RWPE2 (cell line): ENCODE results near the gene CLMP.

Experiments used
- ATAC-seq: fragments of 200-7000 bp; cut with Tn5 transposase; 3 replicates; pipeline ENCODE4 v1.9.1; 2021; ENCODE audit warnings: low read depth
- DNase-seq: peaks from one replicate; pipeline ENCODE4 v3.0.0-alpha.2; 2020; ENCODE audit warnings: low spot score
- H3K27ac ChIP-seq: fragments of 450-650 bp; 2 replicates; pipeline ENCODE4 v1.5.1; 2017; ENCODE audit warnings: mild to moderate bottlenecking; ENCODE audit not compliant: poor library complexity, severe bottlenecking
- H3K27me3 ChIP-seq: fragments of 250-450 bp; sonication (Bioruptor Pico); 2 replicates; pipeline ENCODE4 v1.5.1; 2021; ENCODE audit warnings: mild to moderate bottlenecking, moderate library complexity; ENCODE audit not compliant: insufficient read depth, poor library complexity, severe bottlenecking
- H3K36me3 ChIP-seq: fragments of 250-450 bp; sonication (Bioruptor Pico); 2 replicates; pipeline ENCODE4 v1.5.1; 2020; ENCODE audit warnings: low read depth, mild to moderate bottlenecking, moderate library complexity
- H3K4me1 ChIP-seq: fragments of 250-450 bp; sonication (Bioruptor Pico); 2 replicates; pipeline ENCODE4 v1.5.1; 2021; ENCODE audit warnings: mild to moderate bottlenecking, moderate library complexity; ENCODE audit not compliant: insufficient read depth, poor library complexity, severe bottlenecking
- H3K4me3 ChIP-seq: fragments of 250-450 bp; sonication (Bioruptor Pico); 2 replicates; pipeline ENCODE4 v1.5.1; 2021; ENCODE audit warnings: mild to moderate bottlenecking, moderate library complexity; ENCODE audit not compliant: severe bottlenecking
- H3K9me3 ChIP-seq: fragments of 250-450 bp; sonication (Bioruptor Pico); 2 replicates; pipeline ENCODE4 v1.5.1; 2021; ENCODE audit warnings: mild to moderate bottlenecking, moderate library complexity; ENCODE audit not compliant: severe bottlenecking
- TF ChIP-seq, protein P1 (sequence below): fragments of 450-650 bp; IDR thresholded peaks from one replicate; pipeline ENCODE4 v1.5.1; 2017; ENCODE audit warnings: mild to moderate bottlenecking, moderate library complexity; ENCODE audit not compliant: poor library complexity, severe bottlenecking

The CLMP gene

DNA sequence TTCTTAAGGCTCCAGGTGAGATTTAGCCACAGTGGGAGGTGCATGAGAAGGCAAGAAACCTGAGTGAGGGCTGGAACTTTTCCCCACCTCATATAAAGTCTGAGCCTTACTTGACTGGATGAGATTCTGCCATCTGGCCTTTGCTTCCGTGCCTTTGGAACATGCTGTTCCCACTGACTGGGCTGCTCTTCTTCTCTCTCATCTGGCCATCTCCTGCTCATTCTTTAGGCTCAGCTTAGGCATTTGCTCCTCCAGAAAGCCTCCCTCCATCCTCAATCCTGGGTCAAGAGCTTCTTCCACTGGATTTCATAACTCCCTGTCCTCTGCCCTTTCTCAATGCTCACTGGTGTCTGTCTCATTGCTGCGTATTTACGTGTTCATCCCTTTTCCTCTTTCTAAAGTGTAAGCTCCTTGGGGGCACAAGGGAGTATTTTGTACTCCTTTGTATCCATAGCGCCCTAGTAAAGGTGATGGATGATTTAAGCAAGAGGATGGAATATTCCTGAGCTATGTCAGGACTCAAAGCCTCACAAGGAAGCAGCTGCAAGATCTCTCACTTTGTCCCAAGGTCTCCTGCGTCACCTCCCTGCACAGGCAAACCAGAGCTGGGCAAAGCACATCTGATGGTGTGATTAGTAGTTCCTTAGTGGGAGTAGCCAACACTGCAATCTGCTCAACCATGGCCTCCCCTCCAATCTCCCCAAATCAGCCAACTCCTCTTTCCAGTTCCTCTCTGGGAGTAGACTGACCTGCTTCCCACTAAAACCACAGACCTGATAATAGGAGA, 148.4 kb downstream of the CLMP start:
- ATAC-seq (0 out of 3 replicates have a peak, but pooled peaks have one; percentile 19), DNase-seq (no peak)
- TF ChIP-seq, protein P1, sequence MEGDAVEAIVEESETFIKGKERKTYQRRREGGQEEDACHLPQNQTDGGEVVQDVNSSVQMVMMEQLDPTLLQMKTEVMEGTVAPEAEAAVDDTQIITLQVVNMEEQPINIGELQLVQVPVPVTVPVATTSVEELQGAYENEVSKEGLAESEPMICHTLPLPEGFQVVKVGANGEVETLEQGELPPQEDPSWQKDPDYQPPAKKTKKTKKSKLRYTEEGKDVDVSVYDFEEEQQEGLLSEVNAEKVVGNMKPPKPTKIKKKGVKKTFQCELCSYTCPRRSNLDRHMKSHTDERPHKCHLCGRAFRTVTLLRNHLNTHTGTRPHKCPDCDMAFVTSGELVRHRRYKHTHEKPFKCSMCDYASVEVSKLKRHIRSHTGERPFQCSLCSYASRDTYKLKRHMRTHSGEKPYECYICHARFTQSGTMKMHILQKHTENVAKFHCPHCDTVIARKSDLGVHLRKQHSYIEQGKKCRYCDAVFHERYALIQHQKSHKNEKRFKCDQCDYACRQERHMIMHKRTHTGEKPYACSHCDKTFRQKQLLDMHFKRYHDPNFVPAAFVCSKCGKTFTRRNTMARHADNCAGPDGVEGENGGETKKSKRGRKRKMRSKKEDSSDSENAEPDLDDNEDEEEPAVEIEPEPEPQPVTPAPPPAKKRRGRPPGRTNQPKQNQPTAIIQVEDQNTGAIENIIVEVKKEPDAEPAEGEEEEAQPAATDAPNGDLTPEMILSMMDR, result no peak
- Histone ChIP-seq H3K4me1 (no peaks in the 10 kb centered on the region), H3K27me3 (no peaks in the 10 kb centered on the region), H3K9me3 (no peaks in the 10 kb centered on the region), H3K36me3 (no peaks in the 10 kb centered on the region), H3K4me3 (no peak overlapping the region), H3K27ac (no peak overlapping the region)

DNA sequence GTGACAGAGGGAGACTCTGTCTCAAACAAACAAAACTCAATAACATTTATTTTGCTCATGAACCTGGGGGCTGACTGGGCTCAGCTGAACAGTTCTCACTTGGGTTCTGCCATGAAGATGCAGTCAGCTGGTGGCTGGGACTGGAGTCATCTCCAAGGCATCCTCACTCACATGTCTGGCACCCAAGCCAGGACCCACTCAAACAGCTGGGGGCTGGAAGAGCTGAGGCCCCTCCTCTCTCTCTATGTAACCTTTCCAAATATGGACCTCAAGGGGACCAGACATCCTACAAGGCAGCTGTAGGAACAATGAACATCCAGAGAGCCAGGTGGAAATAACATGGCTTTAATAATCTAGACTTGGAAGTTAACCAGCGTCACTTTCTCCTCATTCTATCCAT, 149.9 kb downstream of the CLMP start:
- H3K9me3 ChIP-seq, result no peaks in the 10 kb centered on the region
- H3K27me3 ChIP-seq, result no peaks in the 10 kb centered on the region
- H3K36me3 ChIP-seq, result no peaks in the 10 kb centered on the region
- no peaks in the 10 kb centered on the region for H3K4me1 ChIP-seq
- ATAC-seq (no peak), DNase-seq (no peak)
- TF ChIP-seq, protein P1, result no peak
- no peak overlapping the region for H3K27ac ChIP-seq
- no peak overlapping the region for H3K4me3 ChIP-seq

- DNase-seq (no peak), ATAC-seq (no peak)
- no peaks in the 10 kb centered on the region for H3K4me1 ChIP-seq
- no peak overlapping the region for H3K27ac ChIP-seq
- no peaks in the 10 kb centered on the region for H3K9me3 ChIP-seq
- TF ChIP-seq, protein P1, result no peak
- no peak overlapping the region for H3K4me3 ChIP-seq
- no peaks in the 10 kb centered on the region for H3K36me3 ChIP-seq
- H3K27me3 ChIP-seq, result no peaks in the 10 kb centered on the region
These were observed 153.9 kb downstream of the CLMP start for GRCh38 chr11:123041185-123041584.

DNA sequence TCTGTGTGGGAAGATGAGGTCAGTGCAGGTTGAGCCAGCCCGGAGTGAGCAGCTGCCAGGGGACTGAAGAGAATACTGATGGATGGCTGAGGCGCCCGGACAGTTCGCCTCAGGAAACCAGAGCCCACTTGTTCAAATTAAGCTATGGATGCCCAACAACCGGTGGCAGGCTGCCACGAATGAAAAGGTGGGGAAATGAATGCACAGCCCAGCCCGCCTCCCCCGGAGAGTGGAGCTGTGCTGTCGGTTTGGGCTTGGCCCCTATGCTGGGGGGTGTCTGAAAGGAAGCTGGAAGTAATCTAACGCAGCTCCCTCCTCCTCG, 155.0 kb downstream of the CLMP start:
- DNase-seq, result no peak
- no peak overlapping the region for H3K27ac ChIP-seq
- no peak overlapping the region for H3K4me3 ChIP-seq
- H3K36me3 ChIP-seq, result no peaks in the 10 kb centered on the region
- TF ChIP-seq, protein P1, result no peak
- no peaks in the 10 kb centered on the region for H3K9me3 ChIP-seq
- no peak for ATAC-seq
- no peaks in the 10 kb centered on the region for H3K27me3 ChIP-seq
- no peaks in the 10 kb centered on the region for H3K4me1 ChIP-seq

- DNase-seq (no peak), ATAC-seq (no peak)
- Histone ChIP-seq H3K36me3 (no peaks in the 10 kb centered on the region), H3K27ac (no peak overlapping the region), H3K9me3 (no peaks in the 10 kb centered on the region), H3K4me1 (no peaks in the 10 kb centered on the region), H3K4me3 (no peak overlapping the region), H3K27me3 (no peaks in the 10 kb centered on the region)
- TF ChIP-seq, protein P1, result no peak
These were observed 159.2 kb downstream of the CLMP start for GRCh38 chr11:123035831-123036230.
